Measurements from ENCODE around the gene STYX.

The STYX gene

DNA sequence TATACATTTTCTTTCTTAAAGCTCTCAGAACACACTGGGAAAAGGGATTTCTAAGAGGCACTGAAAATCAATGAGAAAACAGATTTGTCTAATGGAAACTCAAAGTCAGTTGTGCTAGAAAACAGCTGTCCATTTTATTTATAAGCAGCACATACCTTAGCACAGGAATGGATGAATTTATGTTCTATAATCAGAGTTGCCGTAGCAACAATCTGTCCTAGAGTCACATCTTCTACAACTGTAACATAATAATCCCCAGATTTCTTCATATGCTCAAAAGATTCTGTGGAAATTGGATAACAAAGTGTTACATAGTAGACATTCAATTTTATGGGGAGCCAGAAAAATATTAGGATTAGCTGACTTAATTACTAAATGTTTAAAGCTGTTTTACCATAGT, 51.7 kb downstream of the STYX start:
- H3K9ac ChIP-seq: no peak overlapping the region
- H3K4me3 ChIP-seq: no peak overlapping the region
- H3K9me3 ChIP-seq: no peaks in the 10 kb centered on the region
- H4K20me1 ChIP-seq: no peaks in the 10 kb centered on the region
- H3K36me3 ChIP-seq: peaks cover 40% of the 10 kb centered on the region
- no peak for TF ChIP-seq Cebpa-rat (IDR thresholded peaks at IDR 0.05)
- H3K27ac ChIP-seq: no peak overlapping the region
- H3K4me2 ChIP-seq: no peak overlapping the region
- H3K4me1 ChIP-seq: no peaks in the 10 kb centered on the region
- H3K27me3 ChIP-seq: no peaks in the 10 kb centered on the region

DNA sequence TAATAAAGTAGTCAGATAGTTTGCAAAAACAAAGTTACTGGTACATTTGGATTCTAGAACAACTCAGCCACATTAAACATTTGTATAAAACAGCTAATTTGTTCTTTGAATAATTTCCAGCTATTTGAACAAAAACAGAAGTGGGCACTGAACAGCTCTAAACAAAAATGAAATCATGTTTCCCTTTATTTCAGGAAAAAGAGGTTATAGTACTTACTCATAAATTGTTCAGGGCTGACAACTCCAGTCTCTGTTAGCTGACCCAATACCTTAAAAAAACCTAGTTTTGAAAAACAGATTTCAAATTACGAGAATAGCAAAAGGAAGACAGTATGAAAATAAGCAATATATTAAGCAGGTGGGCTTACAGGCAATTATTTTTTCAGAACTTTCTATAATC, 53.2 kb downstream of the STYX start:
- 0 out of 2 replicates have a peak, but pooled peaks cover 5% of the 10 kb centered on the region for H3K4me1 ChIP-seq
- H4K20me1 ChIP-seq: peaks cover 10% of the 10 kb centered on the region; the same call in 1 of the 2 replicates
- H3K4me3 ChIP-seq: no peak overlapping the region
- H3K4me2 ChIP-seq: no peak overlapping the region
- no peaks in the 10 kb centered on the region for H3K9me3 ChIP-seq
- H3K27ac ChIP-seq: no peak overlapping the region
- H3K9ac ChIP-seq: no peak overlapping the region
- no peaks in the 10 kb centered on the region for H3K27me3 ChIP-seq
- H3K36me3 ChIP-seq: peaks cover 32% of the 10 kb centered on the region
- TF ChIP-seq Cebpa-rat (IDR thresholded peaks at IDR 0.05): no peak

DNA sequence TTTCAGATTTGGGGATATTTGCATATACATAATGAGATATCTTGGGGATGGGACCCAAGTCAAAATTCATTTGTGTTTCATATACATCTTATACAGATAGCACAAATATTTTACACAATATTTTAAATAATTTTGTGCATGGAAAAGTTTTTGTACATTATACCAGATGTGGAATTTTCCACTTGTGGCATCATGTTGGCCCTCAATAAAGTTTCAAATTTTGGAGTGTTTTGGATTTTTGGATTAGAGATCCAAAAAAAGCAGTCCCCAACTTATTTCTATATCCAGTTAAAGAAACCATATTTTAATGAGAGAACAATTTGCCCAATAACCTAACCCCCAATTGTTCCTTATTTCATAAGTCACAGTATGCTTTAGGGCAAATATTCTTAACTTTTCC, 56.9 kb downstream of the STYX start:
- Histone ChIP-seq H3K27ac (no peak overlapping the region), H3K4me2 (no peak overlapping the region), H3K36me3 (peaks cover 10% of the 10 kb centered on the region; the same call in 1 of the 2 replicates), H4K20me1 (peaks cover 18% of the 10 kb centered on the region; the same call in 1 of the 2 replicates), H3K9ac (no peak overlapping the region), H3K9me3 (no peaks in the 10 kb centered on the region), H3K27me3 (no peaks in the 10 kb centered on the region), H3K4me1 (peaks cover 31% of the 10 kb centered on the region), H3K4me3 (no peak overlapping the region)
- no peak for TF ChIP-seq Cebpa-rat (IDR thresholded peaks at IDR 0.05)

DNA sequence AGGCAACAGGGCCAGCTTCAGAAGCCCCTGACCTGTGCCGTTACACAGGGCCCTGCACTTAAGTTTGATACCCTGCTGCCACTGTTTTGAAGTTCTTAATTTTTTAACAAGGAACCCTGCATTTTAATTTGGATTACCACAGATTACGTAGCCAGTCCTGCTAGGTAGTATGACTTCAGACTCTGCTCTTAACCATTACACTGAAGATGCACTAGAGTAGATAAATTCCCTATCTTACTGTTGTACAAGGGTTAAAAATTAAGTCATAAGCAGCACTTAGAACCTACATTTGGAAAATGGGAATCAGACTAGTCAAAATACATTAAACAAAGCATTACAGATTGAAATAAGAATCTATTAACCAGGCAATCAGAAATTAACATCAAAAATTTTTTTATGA, 59.2 kb downstream of the STYX start:
- Histone ChIP-seq H3K9ac (no peak overlapping the region), H3K36me3 (0 out of 2 replicates have a peak, but pooled peaks cover 5% of the 10 kb centered on the region), H3K4me3 (no peak overlapping the region), H3K4me2 (peak overlapping the region; percentile 92), H3K9me3 (no peaks in the 10 kb centered on the region), H3K4me1 (peaks cover 34% of the 10 kb centered on the region), H4K20me1 (peaks cover 18% of the 10 kb centered on the region; the same call in 1 of the 2 replicates), H3K27ac (no peak overlapping the region), H3K27me3 (no peaks in the 10 kb centered on the region)
- TF ChIP-seq Cebpa-rat (IDR thresholded peaks at IDR 0.05): no peak

DNA sequence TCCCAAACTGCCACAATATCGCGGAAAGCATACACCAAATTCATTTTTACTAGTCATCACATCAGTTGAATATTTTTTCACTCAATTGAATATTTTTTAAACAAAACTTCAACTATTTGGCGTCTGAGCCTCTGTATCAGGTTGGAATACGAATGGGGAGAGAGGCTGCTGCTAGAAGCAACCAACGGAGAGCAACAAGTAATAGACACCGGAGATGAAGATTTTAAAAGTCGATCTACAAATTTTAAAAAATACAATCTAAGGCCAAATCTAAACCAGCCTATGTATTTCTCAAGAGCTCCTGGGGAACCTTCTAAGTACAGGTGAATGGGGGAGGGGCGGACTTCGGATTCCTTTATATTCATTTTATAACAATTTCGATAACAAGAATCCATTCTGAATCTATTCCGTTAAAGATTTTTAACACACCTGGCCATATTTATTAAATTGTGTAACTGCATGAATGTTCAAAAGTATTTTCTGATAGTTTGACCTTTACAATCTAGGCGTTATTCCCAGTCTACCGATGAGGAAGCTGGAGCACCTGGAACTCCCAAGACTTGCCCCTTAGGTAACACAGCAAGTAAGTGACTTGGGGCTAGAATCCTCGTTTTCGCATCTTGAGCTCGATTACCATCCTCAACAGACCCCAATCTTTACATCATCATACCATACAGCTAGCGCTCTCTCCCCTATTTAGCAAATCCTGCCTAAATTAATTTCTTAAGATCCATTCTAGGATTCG, 60.2 kb downstream of the STYX start:
- TF ChIP-seq Cebpa-rat (IDR thresholded peaks at IDR 0.05): no peak
- Histone ChIP-seq H3K27ac (peak overlapping the region; percentile 81), H3K4me2 (peak overlapping the region; percentile 92), H3K4me3 (peak overlapping the region; percentile 80), H3K4me1 (peaks cover 34% of the 10 kb centered on the region), H3K27me3 (no peaks in the 10 kb centered on the region), H4K20me1 (peaks cover 18% of the 10 kb centered on the region; the same call in 1 of the 2 replicates), H3K36me3 (0 out of 2 replicates have a peak, but pooled peaks cover 5% of the 10 kb centered on the region), H3K9me3 (no peaks in the 10 kb centered on the region), H3K9ac (peak overlapping the region; percentile 83)

DNA sequence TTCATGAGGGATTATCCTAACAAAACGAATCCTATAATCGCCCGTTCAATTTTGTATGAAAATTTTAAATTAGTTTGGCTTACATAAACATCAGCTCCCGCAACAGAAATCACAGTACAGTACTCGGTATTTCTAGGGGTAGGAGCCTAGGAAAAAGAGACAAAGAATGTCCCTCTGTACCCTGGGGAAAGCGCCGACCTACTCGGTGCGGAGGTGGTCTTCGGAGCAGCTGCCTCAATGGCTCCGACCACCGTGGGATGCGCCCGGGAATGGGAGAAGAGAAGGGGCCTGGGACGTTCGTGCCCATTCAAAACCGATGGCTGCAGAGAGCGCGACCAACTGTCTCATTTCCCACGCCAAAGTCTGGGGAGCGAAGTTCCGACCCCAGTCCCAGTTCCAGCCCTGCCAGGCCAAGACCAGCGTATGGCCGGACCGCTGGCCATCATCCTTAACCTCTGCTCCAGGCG, 60.8 kb downstream of the STYX start:
- peak overlapping the region; percentile 81 for H3K27ac ChIP-seq

DNA sequence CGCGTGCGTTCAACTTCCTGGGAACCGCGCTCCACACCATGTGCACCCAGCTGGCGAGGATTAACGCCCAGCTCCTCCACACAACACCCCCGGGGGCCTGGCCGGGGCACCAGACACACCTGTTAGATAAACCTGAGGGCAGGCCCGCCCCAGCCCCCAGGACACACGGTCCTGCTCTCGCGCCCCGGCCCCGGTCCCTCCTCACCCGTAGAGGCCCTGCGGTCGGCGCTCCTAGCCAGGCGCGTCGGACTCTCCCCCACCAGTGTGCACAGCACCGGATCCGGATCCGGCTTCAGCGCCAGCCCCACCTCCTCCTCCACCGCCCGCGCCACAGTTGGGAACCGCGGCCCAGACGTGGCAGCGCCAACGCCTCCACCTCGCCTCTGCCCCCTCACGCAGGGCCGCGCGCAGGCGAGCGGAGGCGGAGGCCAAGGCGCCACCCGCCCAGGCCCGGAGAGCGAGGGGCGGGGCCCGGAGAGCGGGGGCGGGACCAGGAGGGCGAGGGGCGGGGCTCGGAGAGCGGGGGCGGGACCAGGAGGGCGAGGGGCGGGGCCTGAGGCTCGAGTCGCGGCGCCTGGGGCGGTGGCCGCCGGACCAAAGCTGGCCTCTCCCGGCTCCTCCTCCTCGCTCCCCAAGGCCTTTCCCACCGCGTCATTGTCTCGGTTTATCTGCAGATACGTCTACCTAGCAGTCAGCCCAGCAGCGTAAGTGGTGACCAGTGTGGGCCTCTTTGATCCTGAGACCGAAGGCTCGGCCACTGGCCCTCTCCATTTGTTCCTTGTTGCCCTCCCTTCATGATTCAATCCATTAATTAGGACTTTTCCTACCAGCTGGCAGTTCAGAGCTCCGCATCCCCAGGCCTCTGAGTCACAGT, 61.5 kb downstream of the STYX start, which contains the start of gene GNPNAT1:
Gene GNPNAT1 (minus strand): TSS at position 385 of the 874 bp plus-strand sequence. CDS start 6,957 bp downstream, outside the sequence.
- Histone ChIP-seq H3K4me3 (peak within 1 kb of the TSS; percentile 80), H3K27ac (peak within 1 kb of the TSS; percentile 81)

More for the DNA sequence above, 60.8 kb downstream of the STYX start:
- Histone ChIP-seq H3K36me3 (0 out of 2 replicates have a peak, but pooled peaks cover 5% of the 10 kb centered on the region), H3K27me3 (no peaks in the 10 kb centered on the region), H3K9ac (peak overlapping the region; percentile 83), H4K20me1 (peaks cover 18% of the 10 kb centered on the region; the same call in 1 of the 2 replicates), H3K4me2 (peak overlapping the region; percentile 92), H3K9me3 (peaks cover 3% of the 10 kb centered on the region), H3K4me3 (peak overlapping the region; percentile 80), H3K4me1 (peaks cover 34% of the 10 kb centered on the region)
- no peak for TF ChIP-seq Cebpa-rat (IDR thresholded peaks at IDR 0.05)

DNA sequence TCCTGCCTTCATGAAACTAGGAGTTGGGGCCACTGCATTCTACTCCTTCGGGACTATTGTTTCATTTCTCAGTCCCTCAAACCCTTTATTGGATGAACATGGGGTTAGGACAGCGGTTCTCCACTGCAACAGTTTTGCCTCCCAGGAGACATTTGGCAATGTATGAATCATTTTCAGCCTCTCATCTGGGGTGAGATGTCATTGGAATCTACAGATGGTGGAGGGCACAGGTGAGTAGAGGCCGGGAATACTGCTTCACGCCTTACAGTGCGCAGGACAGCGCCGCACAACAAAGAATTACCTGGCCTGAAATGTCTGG, 62.1 kb downstream of the STYX start:
- peak overlapping the region; percentile 80 for H3K4me3 ChIP-seq
- H3K36me3 ChIP-seq: no peaks in the 10 kb centered on the region
- H3K27me3 ChIP-seq: no peaks in the 10 kb centered on the region
- H3K9me3 ChIP-seq: peaks cover 13% of the 10 kb centered on the region
- no peak overlapping the region for H3K9ac ChIP-seq
- H3K27ac ChIP-seq: no peak overlapping the region; the same call in 1 of the 2 replicates
- H4K20me1 ChIP-seq: peaks cover 18% of the 10 kb centered on the region; the same call in 1 of the 2 replicates
- peak overlapping the region; percentile 65 for H3K4me2 ChIP-seq
- no peak for TF ChIP-seq Cebpa-rat (IDR thresholded peaks at IDR 0.05)
- H3K4me1 ChIP-seq: peaks cover 34% of the 10 kb centered on the region

More for the DNA sequence above, 61.5 kb downstream of the STYX start, which contains the start of gene GNPNAT1:
- Histone ChIP-seq H3K4me1 (peaks cover 34% of the 10 kb centered on the region), H4K20me1 (peaks cover 18% of the 10 kb centered on the region; the same call in 1 of the 2 replicates), H3K9ac (peak within 1 kb of the TSS; percentile 83), H3K27me3 (no peaks in the 10 kb centered on the region), H3K36me3 (no peaks in the 10 kb centered on the region), H3K4me2 (peak within 1 kb of the TSS; percentile 92), H3K9me3 (peaks cover 10% of the 10 kb centered on the region)
- no peak for TF ChIP-seq Cebpa-rat (IDR thresholded peaks at IDR 0.05)

DNA sequence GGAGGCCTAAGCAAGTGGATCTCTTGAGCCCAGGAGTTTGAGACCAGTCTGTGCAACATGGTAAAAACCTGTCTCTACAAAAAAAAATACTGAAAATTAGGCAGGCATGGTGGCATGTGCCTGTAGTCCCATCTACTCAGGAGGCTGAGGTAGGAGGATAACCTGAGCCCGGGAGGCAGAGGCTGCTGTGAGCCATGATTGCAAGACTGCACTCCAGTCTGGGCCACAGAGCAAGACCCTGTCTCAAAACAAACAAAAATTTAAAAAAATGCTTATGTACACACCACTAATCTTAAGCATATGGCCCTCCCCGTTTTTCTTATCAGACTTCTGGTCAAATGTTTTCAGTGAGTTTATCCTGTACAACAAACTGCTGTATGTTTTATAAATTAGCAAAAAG, 63.1 kb downstream of the STYX start:
- Histone ChIP-seq H3K27me3 (no peaks in the 10 kb centered on the region), H3K9ac (no peak overlapping the region), H3K4me1 (peaks cover 31% of the 10 kb centered on the region), H3K9me3 (peaks cover 16% of the 10 kb centered on the region), H3K27ac (no peak overlapping the region), H3K36me3 (no peaks in the 10 kb centered on the region), H3K4me3 (no peak overlapping the region), H4K20me1 (peaks cover 9% of the 10 kb centered on the region; the same call in 1 of the 2 replicates), H3K4me2 (no peak overlapping the region)
- TF ChIP-seq Cebpa-rat (IDR thresholded peaks at IDR 0.05): no peak

Data from BLaER1 (cell line).